Measurements from ENCODE around the gene GANC.

DNA sequence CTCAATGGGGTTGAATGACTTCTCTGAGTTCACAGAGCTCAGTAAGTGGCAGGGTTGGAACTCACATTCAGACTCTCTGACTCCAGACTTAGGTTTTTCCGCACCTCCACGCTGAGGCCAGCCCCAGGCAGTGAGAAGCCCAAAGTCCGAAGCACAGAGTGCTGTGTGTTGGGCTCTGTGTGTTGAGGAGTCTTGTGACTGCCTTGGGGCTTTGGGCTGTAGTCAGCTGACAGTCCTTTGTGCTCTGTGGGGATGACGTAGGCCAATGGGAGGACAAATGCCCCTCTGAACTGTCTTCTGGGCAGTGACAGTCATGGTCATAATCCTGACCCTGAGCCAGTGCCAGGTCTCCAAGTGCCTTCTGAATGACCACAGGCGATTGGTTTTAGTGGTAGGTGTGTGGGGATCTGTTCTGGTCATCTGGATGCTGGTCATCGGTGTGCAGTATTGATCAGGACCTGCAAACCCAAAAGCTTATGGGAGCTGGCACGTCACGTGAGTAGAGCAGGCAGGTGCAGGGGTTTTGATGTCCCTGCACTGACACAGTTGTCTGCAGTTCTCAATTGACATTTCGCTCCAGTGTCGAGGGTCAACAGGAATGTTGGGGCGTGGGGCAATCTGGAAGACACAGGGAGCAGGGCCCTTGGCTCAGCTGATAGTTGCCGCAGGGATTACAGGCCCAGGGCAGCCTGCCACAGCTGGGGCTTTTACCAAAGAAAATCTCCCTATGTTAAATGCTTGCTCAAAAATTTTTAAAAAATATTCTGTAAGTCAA is 131.6 kb downstream of the GANC start:
- TF ChIP-seq ETV6 (CRISPR knock-in tag; IDR thresholded peaks at IDR 0.05) (no peak), CREM (CRISPR knock-in tag; IDR thresholded peaks at IDR 0.05) (no peak)
- TF ChIP-seq, protein P1, sequence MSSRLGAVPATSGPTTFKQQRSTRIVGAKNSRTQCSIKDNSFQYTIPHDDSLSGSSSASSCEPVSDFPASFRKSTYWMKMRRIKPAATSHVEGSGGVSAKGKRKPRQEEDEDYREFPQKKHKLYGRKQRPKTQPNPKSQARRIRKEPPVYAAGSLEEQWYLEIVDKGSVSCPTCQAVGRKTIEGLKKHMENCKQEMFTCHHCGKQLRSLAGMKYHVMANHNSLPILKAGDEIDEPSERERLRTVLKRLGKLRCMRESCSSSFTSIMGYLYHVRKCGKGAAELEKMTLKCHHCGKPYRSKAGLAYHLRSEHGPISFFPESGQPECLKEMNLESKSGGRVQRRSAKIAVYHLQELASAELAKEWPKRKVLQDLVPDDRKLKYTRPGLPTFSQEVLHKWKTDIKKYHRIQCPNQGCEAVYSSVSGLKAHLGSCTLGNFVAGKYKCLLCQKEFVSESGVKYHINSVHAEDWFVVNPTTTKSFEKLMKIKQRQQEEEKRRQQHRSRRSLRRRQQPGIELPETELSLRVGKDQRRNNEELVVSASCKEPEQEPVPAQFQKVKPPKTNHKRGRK (CRISPR knock-in tag; IDR thresholded peaks at IDR 0.05; ENCODE audit: borderline replicate concordance), result no peak
- TF ChIP-seq, protein P2, sequence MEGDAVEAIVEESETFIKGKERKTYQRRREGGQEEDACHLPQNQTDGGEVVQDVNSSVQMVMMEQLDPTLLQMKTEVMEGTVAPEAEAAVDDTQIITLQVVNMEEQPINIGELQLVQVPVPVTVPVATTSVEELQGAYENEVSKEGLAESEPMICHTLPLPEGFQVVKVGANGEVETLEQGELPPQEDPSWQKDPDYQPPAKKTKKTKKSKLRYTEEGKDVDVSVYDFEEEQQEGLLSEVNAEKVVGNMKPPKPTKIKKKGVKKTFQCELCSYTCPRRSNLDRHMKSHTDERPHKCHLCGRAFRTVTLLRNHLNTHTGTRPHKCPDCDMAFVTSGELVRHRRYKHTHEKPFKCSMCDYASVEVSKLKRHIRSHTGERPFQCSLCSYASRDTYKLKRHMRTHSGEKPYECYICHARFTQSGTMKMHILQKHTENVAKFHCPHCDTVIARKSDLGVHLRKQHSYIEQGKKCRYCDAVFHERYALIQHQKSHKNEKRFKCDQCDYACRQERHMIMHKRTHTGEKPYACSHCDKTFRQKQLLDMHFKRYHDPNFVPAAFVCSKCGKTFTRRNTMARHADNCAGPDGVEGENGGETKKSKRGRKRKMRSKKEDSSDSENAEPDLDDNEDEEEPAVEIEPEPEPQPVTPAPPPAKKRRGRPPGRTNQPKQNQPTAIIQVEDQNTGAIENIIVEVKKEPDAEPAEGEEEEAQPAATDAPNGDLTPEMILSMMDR (IDR thresholded peaks at IDR 0.05), result no peak

Data from WTC11 (cell line).